T1000 (cell line): ENCODE results near the gene ATP5IF1.

Source experiments
- DNase-seq: peaks from one replicate; lab custom pipeline; 2025; ENCODE audit warnings: mixed read lengths; lab: John Stamatoyannopoulos, UW

The ATP5IF1 gene

DNA sequence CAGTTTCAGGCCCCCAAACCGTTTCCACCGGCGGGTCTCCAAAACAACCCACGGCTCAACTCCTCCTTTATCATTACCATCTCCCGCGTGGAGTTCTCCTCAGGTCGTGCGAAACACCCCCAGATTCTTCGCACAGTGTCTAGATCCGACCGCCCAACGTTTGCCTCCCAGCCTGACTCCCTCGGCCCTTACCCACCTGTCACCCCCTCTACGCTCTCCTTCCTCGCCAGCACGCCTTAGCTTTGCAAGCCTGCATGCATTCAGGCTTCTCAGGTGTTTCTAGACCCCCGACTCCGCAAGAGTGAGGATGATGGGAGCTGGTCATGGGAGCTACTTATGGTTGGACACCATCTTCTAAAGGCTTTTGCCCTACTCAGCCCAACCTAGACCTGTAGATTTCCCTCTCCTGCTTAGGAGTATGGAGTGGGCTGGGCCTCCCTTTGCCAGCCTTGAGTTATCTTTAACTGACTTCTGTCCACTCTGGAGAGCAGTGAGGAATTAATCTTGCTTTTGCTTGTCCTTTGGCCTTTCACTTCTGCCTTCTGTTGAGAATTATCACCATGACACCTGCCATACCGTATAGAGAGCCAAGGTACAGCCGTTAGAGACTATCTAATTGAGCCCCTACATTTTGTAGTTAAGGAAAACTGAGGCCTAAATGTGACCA, 865 bp downstream of the ATP5IF1 start:
- DNase-seq: no peak

DNA sequence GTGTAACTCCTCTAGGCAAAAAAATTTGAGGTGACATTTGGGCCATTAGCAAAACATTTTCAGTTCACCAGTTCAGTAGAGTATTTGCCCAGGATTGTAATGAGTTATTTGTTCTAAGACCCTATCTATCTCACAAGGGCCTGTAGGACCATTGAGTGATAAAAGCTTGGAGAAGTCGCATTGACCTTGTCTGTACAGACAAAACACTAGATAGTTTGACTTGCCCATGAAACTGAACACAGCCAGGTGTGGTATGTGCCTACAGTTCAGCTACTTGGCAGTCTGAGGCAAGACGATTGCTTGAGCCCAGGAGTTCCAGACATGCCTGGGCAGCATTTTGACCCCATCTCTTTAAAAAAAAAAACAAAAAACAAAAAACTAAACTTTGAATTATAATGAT, 3.1 kb downstream of the ATP5IF1 start:
- no peak for DNase-seq

DNA sequence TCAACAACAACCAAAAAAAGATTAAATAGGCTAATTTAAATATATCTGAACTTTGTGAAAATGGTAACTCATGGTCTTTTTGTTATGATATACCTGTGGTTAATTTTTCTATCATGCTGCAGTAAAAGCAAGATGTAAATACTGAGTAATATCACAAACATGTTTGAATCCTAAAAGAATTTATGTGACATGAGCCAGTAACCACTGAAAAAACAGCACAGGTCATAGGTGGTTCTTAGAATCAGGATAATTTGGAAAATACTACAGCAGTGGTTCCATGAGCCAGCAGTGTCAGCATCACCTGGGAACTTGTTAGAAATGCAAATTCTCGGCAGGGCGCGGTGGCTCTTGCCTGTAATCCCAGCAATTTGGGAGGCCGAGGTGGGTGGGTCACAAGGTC, 4.1 kb downstream of the ATP5IF1 start:
- DNase-seq: no peak

DNA sequence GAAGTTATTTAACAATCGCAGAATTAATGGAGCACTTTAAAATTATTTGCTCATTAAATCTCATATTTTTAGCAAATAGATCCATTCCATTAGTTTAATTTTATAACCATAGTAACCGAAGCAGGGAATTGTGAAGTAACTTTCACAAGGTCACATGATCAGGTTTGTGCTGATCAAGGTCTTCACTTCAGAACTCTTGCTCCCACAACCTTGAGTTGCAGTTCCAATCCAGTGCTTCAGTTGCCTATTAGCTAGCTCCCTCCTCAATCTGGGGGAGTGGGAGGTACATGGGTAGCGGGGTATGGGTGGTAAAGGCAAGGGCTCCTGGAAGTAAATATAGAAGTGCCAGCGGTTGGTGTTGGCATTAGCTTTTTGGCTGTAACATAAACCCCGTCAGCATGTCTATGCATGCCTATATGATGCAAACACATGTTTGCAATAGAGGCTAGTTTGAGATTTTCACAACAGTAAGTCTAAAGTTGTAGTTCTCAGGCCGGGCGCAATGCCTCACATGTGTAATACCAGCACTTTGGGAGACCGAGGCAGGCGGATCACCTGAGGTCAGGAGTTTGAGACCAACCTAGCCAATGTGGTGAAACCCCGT, 5.8 kb downstream of the ATP5IF1 start:
- DNase-seq: no peak

DNA sequence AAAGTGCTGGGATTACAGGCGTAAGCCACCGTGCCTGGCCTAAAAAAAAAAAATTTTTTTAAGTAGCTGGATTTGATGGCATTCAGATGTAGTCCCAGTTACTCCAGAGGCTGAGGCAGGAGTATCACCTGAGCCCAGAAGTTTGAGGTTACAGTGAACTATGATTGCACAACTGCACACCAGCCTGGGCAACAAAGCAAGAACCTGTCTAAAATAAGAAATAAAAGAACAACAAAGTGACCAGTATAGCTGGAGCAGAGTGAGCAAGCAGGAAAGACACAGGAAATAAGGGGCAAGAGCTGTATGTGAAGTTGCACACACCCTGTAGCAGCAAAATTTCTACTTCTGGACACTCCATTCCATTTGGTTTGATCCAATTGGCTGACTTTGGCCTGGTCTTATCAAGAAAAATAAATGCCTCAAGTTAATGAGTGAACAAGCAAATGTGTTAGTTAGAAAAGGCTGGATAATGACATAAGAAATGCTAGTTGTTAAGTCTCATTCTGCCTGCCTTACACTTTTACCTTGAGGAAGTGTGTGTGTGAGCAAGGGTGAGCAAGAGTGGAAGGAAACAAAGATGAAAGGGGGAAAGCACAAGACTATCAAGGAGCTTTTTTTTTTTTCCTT, 7.9 kb downstream of the ATP5IF1 start:
- DNase-seq: no peak

DNA sequence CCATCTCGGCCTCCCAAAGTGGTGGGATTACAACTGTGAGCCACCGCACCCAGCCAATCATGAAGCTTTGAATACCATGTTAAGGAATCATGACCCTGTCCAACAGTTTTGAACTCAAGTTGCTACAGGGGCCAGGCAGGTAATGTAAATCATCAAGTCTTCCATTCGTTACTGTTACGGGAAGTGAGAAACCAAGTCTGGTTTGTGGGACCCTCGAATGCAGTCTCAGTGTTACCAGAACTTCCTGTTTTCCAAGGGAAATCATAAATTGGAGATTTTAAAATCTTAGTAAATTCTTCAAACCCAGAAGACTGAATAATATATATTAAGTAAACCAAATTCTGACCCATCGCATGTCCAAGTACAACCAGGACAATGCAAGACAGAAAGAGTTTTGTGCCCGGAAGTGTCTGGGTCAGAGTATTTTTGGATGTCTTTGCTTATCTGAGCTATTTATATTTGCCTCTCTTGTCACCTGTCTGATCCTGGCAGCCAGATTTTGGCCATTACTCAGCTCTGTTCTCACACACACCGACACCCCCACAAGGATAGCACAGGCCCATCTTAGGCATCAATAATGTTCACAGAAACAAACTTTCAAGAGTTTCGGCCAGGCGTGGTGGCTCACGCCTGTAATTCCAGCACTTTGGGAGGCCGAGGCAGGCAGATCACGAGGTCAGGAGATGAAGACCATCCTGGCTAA, 8.8 kb downstream of the ATP5IF1 start:
- no peak for DNase-seq

DNA sequence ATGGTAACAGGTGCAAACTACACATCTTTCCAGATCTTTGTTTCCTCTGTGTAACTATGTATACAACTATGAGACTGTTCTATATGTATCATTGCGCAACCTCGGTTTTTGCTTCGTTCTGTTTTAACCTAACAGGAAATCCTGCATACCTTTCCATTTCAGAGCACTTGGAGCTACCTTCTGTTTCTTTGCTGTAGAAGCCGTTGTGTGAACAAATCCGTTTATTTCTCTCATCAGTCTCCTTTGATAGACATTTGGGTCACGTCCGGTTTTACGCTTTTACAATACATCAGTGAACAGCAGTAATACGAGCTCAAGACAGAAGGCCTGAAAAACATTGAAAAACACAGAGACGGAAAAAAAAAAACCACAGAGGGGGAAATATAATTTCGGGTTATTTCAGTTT, 10.5 kb downstream of the ATP5IF1 start:
- DNase-seq: no peak

DNA sequence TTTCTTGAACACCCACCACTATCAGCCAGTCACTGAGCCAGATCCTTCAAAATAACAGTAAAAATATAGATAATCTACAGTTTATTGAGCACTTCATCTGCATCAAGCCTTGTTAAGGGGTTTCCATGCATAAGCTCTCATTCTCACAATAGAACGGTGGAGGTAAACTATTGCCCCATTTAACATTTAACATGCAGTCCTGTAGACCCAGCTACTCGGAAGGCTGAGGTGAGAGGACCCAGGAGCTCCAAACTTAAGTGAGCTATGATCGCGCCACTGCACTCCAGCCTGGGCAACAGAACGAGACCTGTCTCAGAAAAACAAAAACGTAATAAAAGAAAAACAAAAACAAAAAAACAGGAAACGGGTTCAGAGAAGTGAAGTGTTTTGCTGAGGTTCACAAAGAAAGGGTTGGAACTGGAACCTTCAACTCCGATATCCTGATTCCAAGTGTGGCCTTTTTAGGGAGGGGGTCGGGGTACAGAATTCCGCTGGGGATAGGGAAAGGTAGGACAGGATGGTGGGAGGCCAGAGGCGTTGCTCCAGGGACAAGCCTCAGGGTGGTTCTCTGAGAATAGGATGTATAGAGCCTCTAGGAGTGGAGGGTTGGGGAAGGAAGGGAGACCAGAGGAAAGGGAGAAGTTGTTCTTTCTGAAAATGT, 11.8 kb downstream of the ATP5IF1 start:
- DNase-seq: no peak

DNA sequence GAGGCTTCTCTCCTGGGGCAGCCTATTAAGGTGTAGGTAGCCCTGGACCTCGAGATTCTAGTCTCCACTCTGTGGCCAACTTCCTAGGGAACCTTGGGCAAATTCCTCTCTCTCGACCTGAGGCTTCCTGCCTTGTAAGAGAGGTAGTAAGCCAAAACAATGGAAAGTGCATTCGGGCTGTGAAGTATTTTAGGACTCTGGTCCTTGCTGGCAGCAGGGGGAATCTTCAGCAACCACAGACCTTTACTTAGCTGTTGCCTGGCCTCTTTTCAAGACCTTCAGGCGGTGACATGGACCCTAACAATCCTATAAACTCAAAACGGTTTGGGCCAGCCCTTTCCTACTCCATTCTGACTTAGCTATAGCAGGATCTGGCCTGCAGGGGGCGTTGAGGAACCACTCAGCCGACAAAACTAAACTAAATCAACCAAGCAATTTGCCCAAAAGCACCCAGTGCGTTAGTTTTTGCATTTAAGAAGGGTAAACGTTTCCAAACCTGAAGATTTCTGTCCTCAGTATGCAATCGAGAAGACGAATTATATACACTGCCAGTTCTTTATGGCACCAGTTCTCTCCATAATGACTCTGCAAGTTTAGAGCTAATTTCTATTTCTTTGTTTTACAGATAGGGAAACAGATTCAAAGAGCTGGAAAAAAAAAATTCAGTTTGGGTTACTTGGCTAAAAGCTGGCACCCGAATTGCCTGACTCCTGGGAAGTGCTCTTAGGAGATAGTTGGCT, 12.5 kb downstream of the ATP5IF1 start:
- DNase-seq: peak; percentile 77

DNA sequence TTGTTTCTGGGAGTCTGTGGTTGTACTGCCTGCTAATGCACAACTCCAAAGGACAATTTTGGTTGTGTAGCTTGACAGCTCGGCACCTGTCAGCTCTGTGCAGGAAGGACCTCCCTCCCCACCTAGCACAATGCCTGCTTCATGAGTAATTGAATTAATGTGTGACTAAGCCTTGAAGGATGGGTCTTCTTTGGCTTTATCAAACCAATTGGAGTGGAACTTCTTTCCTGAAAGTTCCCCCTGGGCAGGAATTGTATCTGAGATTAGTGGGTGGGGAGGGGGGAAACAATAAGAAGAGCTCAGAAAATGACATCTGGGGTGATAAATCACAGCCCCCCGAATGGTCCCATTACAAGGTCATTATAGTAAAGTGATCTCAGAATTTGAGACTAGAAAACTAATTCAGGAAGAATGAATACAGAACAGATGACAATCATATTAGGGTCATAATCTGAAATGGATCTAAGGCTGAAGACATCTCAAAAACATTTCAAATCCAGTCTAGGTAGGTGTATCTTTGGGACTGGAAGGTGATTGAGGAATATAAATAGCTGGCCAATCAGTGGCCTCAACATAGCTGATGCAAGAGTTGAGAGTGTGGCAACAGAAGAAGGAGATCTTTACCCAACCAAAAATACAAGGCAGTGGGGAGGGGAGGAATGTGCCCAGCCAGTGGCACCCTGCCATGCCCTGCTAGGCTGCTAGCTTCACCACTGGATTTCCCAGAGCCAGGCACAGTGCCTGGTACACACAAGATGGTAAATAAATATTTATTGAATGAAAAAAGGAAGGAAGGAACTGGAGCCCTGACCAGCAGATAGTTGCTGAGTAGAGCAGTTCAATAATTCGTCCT, 13.3 kb downstream of the ATP5IF1 start:
- DNase-seq: no peak

DNA sequence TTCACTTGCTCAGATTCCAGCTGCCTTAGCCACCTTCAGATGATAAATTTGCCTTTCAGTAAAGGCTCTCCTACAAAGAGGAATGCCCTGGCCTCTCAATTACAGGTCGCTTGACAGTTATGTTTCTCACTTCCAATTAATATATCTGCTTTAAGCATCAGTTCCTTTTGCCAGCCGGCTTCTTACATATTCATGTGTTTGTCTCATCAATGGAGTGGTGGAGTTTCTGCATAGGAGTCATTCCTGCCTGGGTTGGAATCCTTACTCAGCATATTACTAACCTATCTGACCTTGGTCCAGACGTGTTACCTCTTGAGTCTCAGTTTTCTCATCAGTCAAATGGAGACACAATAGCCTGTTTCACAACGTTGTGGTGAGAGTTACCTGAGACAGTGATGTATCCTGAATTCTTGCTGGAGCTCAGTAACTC, 14.0 kb downstream of the ATP5IF1 start:
- no peak for DNase-seq

DNA sequence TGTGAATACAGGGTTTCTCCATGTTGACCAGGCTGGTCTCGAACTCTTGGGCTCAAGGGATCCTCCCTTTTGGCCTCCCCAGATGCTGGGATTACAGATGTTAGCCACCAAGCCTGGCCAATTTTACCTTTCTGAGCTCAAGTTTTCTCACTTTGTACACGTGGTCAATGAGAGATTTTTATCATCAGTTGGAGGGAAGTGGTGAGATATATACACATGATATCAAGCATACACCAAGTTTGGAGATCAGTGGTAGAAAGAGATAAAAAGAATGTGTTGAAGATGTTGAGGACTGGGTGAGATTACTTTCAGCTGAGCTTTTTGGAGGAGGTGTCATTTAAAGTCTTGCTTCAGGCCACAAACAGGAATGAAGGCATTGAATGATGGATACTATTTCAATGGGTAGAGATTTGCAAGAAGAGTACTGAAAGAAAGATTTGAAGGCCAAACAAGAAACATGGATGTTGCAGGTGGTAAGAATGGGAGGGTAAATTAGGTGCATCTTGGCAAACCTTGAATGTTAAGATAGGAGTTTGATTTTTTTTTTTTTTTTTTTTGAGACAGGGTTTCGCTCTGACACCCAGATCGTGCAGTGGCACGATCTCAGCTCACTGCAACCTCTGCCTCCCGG, 20.4 kb downstream of the ATP5IF1 start:
- DNase-seq: no peak

DNA sequence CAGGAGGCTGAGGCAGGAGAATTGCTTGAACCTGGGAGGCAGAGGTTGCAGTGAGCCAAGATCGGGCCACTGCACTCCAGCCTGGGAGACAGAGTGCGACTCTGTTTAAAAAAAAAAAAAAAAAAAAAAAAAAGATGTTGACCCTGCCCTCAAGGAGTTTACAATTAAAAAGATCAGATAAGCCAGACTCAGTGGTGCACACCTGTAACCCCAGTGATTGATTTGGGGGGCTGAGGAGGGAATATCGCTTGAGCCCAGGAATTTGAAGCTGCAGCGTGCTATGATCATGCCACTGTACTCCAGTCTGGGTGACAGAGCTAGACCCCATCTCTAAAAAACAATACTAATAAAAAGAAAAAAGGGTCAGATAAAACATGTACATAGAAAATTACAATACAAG, 21.8 kb downstream of the ATP5IF1 start:
- DNase-seq: no peak

DNA sequence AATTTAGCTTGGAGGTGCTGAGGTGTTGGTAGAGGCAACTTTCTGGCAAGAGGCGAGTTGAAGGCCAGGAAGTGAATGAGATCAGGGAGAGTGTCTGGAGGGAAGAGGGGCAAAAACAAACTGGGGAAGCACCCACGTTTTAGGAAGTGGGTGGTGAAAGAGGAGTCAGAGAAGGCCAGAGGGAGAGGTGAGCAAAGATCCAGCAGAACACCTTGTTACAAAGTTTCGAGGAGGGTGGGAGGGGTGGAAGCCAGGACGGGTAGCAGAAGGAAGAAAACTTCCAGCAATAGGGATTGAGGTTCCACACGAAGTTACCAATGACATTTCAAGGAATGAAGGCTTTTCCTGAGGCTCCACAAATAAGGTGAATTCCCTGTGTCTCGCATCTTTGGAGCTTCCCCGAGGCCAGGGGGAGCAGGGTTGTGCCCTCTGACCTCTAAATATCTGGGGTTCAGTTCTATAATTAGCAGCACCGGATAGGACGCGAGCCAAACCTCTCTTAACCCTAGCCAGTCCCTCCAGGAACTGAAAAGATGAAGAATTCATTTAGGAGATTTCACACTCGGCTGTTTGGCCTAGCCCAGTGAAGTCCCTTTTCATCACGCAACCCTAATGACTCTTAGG, 22.8 kb downstream of the ATP5IF1 start:
- no peak for DNase-seq

DNA sequence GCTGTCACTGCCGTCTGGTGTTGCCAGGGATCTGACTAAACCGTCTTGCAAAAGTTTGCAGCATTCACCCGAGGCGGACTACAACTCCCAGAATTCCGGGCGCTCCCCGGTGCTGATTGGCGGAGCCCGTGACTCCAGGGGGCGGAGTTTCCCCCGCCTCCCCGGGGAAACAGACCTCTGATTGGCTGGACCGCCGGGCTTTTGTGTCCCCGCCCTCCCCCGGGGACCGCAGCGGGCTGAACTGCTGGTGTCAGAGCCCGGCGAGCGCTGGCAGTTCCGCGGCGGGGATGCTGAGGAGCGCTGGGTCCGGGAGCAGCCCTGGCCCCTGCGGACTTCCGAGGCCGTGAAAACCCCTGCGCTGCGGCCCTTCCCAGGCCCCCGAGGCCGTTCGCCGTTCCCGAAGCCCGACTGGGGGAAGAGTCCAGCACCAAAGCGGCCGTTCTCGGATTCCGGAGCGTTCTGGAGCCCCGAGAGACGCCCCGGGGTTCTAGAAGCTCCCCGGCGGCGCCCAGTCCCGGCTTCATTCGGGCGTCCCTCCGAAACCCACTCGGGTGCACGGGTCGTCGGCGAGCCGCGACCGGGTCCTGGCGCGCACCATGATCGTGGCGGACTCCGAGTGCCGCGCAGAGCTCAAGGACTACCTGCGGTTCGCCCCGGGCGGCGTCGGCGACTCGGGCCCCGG, 23.5 kb downstream of the ATP5IF1 start, which contains the start of gene SESN2:
Gene SESN2 (plus strand): TSS at position 267 of the 682 bp plus-strand sequence. CDS start 330 bp downstream, at position 597.
- DNase-seq: peak; percentile 99

DNA sequence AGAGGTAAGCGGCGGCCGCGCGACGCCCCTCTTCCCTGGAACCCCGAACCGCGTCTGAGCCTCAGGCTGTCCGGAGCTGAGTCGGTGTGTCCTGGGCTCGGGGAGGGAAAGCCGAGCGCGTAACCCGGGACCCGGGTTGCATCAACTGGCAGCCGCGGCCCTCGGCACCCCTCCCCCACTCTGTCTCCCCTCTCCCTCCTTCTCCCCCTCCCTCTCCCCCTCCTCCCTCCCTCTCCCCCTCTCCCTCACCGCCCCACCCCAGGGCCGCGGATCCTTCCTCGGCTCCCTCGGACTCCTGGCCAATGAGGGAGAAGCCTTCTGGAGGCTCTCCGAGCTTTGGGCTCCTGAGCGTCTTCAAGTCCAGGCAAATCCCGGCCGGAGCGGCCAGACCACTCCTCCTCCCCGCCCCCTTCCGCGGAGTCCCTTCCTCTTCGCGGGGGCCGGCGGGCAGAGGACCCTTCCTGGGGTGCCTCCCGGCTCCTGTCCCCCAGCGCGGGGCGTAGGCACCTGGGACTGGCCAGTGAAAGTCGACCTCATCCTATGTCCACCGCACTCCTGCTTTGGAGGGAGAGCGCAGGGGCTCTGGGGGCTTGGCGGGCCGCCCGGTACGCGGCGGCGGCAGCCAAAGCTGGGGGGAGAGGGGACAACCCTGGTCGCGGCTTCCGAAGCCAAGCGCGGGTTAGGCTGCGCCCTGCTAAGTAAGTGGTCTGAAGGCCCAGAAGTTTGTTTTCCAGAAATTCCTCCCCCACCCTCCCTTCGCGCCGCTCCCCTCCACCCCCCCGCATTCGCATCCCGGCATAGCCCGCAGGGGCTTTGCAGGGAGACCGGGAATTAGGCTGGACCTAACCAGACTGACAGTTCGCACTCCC, 24.2 kb downstream of the ATP5IF1 start:
- DNase-seq: peak; percentile 69

DNA sequence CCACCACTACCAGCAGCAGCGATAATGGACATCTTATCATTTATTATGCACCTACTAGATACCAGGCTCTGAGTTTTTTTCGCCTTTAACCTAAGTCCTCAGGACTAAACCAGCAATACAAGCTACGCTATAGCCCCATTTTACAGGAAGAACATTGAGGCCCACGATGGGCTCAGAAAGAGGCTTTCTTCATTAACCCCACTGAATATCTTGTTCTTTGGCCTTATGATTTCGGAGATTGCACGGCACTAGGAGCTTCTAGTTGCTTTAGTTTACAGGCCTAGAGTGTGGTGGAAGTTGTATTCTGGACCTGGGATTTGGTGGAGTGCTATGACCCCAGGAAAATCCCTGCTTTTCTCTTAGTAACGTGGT, 24.9 kb downstream of the ATP5IF1 start:
- DNase-seq: no peak

DNA sequence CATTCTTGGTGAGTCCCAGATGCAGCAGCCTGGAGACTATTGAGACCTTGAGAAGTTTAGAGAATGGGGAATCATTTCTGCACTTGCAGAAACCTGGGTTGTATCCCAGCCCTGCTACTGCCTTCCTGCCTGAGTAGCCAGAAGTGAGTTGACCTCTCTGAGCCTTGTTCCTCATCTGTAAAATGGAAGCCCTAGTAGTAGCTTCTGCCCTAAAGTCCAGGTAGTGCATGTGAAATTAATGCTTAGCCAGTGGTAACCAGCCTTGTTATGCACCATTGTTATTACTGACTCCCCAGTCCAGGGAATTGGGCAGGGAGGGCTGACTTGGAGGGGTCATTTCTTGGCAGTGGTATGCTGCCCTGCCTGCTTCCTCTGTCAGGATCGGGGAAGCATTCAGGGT, 29.0 kb downstream of the ATP5IF1 start:
- DNase-seq: no peak
